ENCODE data around the gene NQO2.

The NQO2 gene, protein sequence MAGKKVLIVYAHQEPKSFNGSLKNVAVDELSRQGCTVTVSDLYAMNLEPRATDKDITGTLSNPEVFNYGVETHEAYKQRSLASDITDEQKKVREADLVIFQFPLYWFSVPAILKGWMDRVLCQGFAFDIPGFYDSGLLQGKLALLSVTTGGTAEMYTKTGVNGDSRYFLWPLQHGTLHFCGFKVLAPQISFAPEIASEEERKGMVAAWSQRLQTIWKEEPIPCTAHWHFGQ

DNA sequence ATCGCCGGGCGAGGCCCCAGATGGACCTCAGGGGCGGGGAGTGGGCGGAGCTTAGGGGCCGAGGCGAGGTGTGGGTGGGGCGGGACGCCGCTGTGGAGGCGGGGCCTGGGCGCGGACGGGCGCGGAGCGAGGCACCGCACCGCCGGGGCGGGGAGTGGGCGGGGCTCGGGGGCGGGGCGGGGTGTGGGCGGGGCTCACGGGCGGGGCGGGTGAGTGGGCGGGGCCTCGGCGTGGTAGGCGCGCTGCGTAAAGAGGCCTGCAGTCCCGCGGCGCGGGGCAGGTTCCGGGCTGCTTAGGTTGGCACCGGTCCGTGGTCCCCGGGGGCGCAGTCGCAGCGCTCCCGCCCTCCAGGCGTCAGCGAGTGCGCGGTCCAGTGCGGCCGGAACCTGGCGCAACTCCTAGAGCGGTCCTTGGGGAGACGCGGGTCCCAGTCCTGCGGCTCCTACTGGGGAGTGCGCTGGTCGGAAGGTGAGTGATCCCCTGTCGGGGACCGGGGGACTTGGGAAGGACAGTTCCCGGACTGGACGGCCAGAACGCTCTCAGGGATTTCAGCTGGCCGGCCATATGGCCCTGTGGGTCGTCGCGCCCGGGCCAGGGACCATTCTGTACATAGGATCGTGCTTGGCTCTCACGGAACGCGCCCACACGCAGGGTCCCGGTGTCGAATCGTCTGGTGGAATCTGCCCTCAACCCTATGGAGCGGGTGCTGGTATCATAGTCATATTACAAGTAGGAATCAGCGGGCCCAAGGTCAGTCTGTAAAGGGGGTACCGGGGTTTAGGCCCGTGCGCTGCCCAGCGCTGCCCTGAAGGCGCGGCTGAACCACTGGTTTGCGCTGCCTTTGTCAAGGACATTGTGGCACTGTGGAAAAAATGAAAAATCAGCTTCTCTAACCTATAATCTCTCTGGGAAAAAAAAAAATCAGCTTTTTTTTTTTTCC, at the start of gene NQO2:
Gene NQO2 (plus strand): TSS at position 277 of the 940 bp plus-strand sequence. CDS start 6,659 bp downstream, outside the sequence.
- Histone ChIP-seq H3K9ac (ENCODE audit: insufficient read length, low read depth) (peak within 1 kb of the TSS; percentile 79), H3K27me3 (ENCODE audit: insufficient read depth, insufficient read length) (peaks cover 9% of the 10 kb centered on the region), H3K4me3 (ENCODE audit: insufficient read length, low read depth) (peak within 1 kb of the TSS; percentile 61), H3K9me3 (ENCODE audit: insufficient read depth, low read length) (no peaks in the 10 kb centered on the region), H3K4me1 (ENCODE audit: insufficient read depth, insufficient read length) (peaks cover 5% of the 10 kb centered on the region), H3K36me3 (ENCODE audit: insufficient read depth, insufficient read length, low read length) (peaks cover 9% of the 10 kb centered on the region)
- TF ChIP-seq SUZ12 (IDR thresholded peaks at IDR 0.05; ENCODE audit: extremely low read depth, insufficient read depth, insufficient read length), result no peak
- TF ChIP-seq ZNF274 (IDR thresholded peaks at IDR 0.05; ENCODE audit: low read depth, low read length), result no peak
- no peak for TF ChIP-seq YY1 (IDR thresholded peaks at IDR 0.05; ENCODE audit: insufficient read depth, insufficient read length)
- DNase-seq (ENCODE audit: low read depth, low spot score), result no peak

- H3K36me3 ChIP-seq (ENCODE audit: insufficient read depth, insufficient read length, low read length), result peaks cover 30% of the 10 kb centered on the region
- DNase-seq (ENCODE audit: low read depth, low spot score), result no peak
- no peaks in the 10 kb centered on the region for H3K9me3 ChIP-seq (ENCODE audit: insufficient read depth, low read length)
- no peak overlapping the region for H3K4me3 ChIP-seq (ENCODE audit: insufficient read length, low read depth)
- no peaks in the 10 kb centered on the region for H3K27me3 ChIP-seq (ENCODE audit: insufficient read depth, insufficient read length)
- H3K9ac ChIP-seq (ENCODE audit: insufficient read length, low read depth), result no peak overlapping the region
- no peak for TF ChIP-seq ZNF274 (IDR thresholded peaks at IDR 0.05; ENCODE audit: low read depth, low read length)
- no peaks in the 10 kb centered on the region for H3K4me1 ChIP-seq (ENCODE audit: insufficient read depth, insufficient read length)
Observed at GRCh38 chr6:2950713-2951112, 49.0 kb upstream of the NQO2 start.

- H3K9ac ChIP-seq (ENCODE audit: insufficient read length, low read depth), result no peak overlapping the region
- no peaks in the 10 kb centered on the region for H3K9me3 ChIP-seq (ENCODE audit: insufficient read depth, low read length)
Observed at GRCh38 chr6:2951728-2952127, 48.0 kb upstream of the NQO2 start.

DNA sequence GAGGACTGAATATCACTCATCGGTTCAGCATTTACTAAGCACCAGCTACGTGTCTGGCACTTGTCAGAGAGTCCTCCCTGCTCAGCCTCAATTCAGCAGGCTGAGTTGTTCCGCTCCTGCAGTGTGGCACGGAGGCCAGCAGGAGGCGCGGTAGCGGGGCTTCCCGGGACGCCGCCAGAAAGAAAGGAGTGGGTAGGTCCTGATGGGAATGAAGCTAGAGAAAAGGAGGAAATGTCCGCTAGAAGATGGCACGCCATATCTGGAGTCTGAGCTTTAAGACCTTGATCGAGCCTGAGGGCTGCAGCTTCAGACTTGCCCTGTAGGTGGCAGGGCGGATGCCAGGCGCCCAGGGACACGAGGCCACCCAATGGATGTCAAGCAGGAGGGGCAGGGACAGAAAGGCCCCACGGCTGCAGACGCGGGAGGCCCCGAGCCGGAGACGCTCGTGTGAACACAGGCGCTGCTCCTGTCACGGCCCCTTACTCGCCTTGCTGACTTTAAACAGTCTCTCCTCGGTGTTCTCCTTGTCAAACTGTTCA, 47.1 kb upstream of the NQO2 start:
- TF ChIP-seq SUZ12 (IDR thresholded peaks at IDR 0.05; ENCODE audit: extremely low read depth, insufficient read depth, insufficient read length), result no peak
- no peak for TF ChIP-seq YY1 (IDR thresholded peaks at IDR 0.05; ENCODE audit: insufficient read depth, insufficient read length)
- TF ChIP-seq ZNF274 (IDR thresholded peaks at IDR 0.05; ENCODE audit: low read depth, low read length), result no peak
- Histone ChIP-seq H3K4me1 (ENCODE audit: insufficient read depth, insufficient read length) (no peaks in the 10 kb centered on the region), H3K9me3 (ENCODE audit: insufficient read depth, low read length) (no peaks in the 10 kb centered on the region), H3K36me3 (ENCODE audit: insufficient read depth, insufficient read length, low read length) (peaks cover 32% of the 10 kb centered on the region), H3K4me3 (ENCODE audit: insufficient read length, low read depth) (no peak overlapping the region), H3K9ac (ENCODE audit: insufficient read length, low read depth) (no peak overlapping the region), H3K27me3 (ENCODE audit: insufficient read depth, insufficient read length) (no peaks in the 10 kb centered on the region)
- DNase-seq (ENCODE audit: low read depth, low spot score), result no peak

More at GRCh38 chr6:2951728-2952127, 48.0 kb upstream of the NQO2 start:
- TF ChIP-seq SUZ12 (IDR thresholded peaks at IDR 0.05; ENCODE audit: extremely low read depth, insufficient read depth, insufficient read length) (no peak), ZNF274 (IDR thresholded peaks at IDR 0.05; ENCODE audit: low read depth, low read length) (no peak), YY1 (IDR thresholded peaks at IDR 0.05; ENCODE audit: insufficient read depth, insufficient read length) (no peak)
- Histone ChIP-seq H3K4me3 (ENCODE audit: insufficient read length, low read depth) (no peak overlapping the region), H3K36me3 (ENCODE audit: insufficient read depth, insufficient read length, low read length) (peaks cover 34% of the 10 kb centered on the region), H3K27me3 (ENCODE audit: insufficient read depth, insufficient read length) (no peaks in the 10 kb centered on the region), H3K4me1 (ENCODE audit: insufficient read depth, insufficient read length) (no peaks in the 10 kb centered on the region)
- DNase-seq (ENCODE audit: low read depth, low spot score), result no peak

DNA sequence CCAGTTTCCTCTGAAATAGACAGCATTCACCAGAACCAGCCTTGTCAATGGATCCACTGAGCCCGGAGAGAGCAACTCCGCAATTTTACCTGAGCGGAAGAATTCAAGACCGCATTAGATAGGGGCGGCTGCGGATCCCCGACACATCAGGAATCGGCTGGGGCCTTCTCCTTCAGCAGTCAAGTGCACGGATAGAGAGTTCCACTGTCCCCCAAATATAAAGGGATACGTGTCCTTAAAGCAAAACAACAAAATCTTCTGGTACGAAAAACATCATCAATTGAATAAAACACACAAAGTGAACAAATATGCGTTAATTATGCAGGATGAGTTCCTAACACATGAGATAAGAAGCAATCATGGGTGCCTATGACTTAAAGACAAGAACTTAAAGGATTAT, 46.6 kb upstream of the NQO2 start:
- DNase-seq (ENCODE audit: low read depth, low spot score), result no peak
- Histone ChIP-seq H3K36me3 (ENCODE audit: insufficient read depth, insufficient read length, low read length) (peaks cover 30% of the 10 kb centered on the region), H3K9me3 (ENCODE audit: insufficient read depth, low read length) (no peaks in the 10 kb centered on the region), H3K4me1 (ENCODE audit: insufficient read depth, insufficient read length) (no peaks in the 10 kb centered on the region), H3K4me3 (ENCODE audit: insufficient read length, low read depth) (no peak overlapping the region), H3K9ac (ENCODE audit: insufficient read length, low read depth) (no peak overlapping the region), H3K27me3 (ENCODE audit: insufficient read depth, insufficient read length) (no peaks in the 10 kb centered on the region)
- TF ChIP-seq YY1 (IDR thresholded peaks at IDR 0.05; ENCODE audit: insufficient read depth, insufficient read length) (no peak), ZNF274 (IDR thresholded peaks at IDR 0.05; ENCODE audit: low read depth, low read length) (no peak), SUZ12 (IDR thresholded peaks at IDR 0.05; ENCODE audit: extremely low read depth, insufficient read depth, insufficient read length) (no peak)

GRCh38 chr6:2956930-2957685, 42.6 kb upstream of the NQO2 start:
- H3K4me3 ChIP-seq (ENCODE audit: insufficient read length, low read depth), result no peak overlapping the region
- H3K4me1 ChIP-seq (ENCODE audit: insufficient read depth, insufficient read length), result peaks cover 15% of the 10 kb centered on the region
- TF ChIP-seq ZNF274 (IDR thresholded peaks at IDR 0.05; ENCODE audit: low read depth, low read length), result no peak
- no peak for TF ChIP-seq SUZ12 (IDR thresholded peaks at IDR 0.05; ENCODE audit: extremely low read depth, insufficient read depth, insufficient read length)
- no peak for TF ChIP-seq YY1 (IDR thresholded peaks at IDR 0.05; ENCODE audit: insufficient read depth, insufficient read length)
- H3K9me3 ChIP-seq (ENCODE audit: insufficient read depth, low read length), result no peaks in the 10 kb centered on the region
- peaks cover 28% of the 10 kb centered on the region for H3K36me3 ChIP-seq (ENCODE audit: insufficient read depth, insufficient read length, low read length)
- DNase-seq (ENCODE audit: low read depth, low spot score), result no peak
- H3K27me3 ChIP-seq (ENCODE audit: insufficient read depth, insufficient read length), result no peaks in the 10 kb centered on the region
- no peak overlapping the region for H3K9ac ChIP-seq (ENCODE audit: insufficient read length, low read depth)

Data from NT2/D1 (cell line).